Spleen (tissue), 11 donors: Measurements from ENCODE around the gene IL31RA. TPM values are rescaled to one million over a fixed set of nuclear protein-coding genes. Genes with fewer than 3 reads are reported as not detected.
A peak's percentile ranks its signal among the peaks of the same experiment; 100 is the strongest.
"Not testable (repeated sequence)": the region's sequence is repeated elsewhere in the genome, so short reads cannot be mapped to it uniquely, and the experiment has no call there.

ENCODE experiments used
- DNase-seq: peaks from one replicate; pipeline ENCODE4 v3.0.0-alpha.2; 2020
- H3K27ac ChIP-seq, 8 donors: fragments of 200-600 bp; sonication (generic) in 7 of 8; 1 replicate in 4 of 8; 2 replicates in 4 of 8; pipeline versions ENCODE4 v1.5.0 to v1.8.0; 2016 to 2021; ENCODE audit warnings: inconsistent platforms in 4 of 8, mild to moderate bottlenecking in 4 of 8, moderate library complexity in 1 of 8
- H3K27me3 ChIP-seq, 7 donors: fragments of 200-600 bp; sonication (generic) in 6 of 7; replicated peaks in 1 of 7; 1 replicate in 4 of 7; 2 replicates in 3 of 7; pipeline versions ENCODE4 v1.5.0 to v1.8.0; 2016 to 2021; ENCODE audit warnings: inconsistent platforms in 3 of 7, mild to moderate bottlenecking in 1 of 7
- H3K36me3 ChIP-seq, 6 donors: fragments of 200-600 bp; sonication (generic) in 5 of 6; 1 replicate in 4 of 6; 2 replicates in 2 of 6; pipeline versions ENCODE4 v1.5.0 to v1.8.0; 2016 to 2021; ENCODE audit warnings: inconsistent platforms in 2 of 6
- H3K4me1 ChIP-seq, 6 donors: fragments of 200-600 bp; sonication (generic) in 5 of 6; 1 replicate in 3 of 6; 2 replicates in 3 of 6; pipeline versions ENCODE4 v1.5.0 to v1.8.0; 2016 to 2021; ENCODE audit warnings: inconsistent platforms in 3 of 6
- H3K4me3 ChIP-seq, 8 donors: fragments of 200-600 bp; sonication (generic) in 7 of 8; 1 replicate in 4 of 8; 2 replicates in 4 of 8; pipeline versions ENCODE4 v1.5.0 to v1.8.0; 2016 to 2021; ENCODE audit warnings: inconsistent platforms in 4 of 8, mild to moderate bottlenecking in 4 of 8, moderate library complexity in 2 of 8
- H3K9me3 ChIP-seq, 8 donors: fragments of 200-600 bp; sonication (generic) in 7 of 8; 1 replicate in 4 of 8; 2 replicates in 4 of 8; pipeline versions ENCODE4 v1.5.0 to v1.8.0; 2016 to 2021; ENCODE audit warnings: inconsistent platforms in 4 of 8
- POLR2A ChIP-seq, 3 donors: fragments of 450-650 bp; IDR thresholded peaks; one replicate each; pipeline ENCODE4 v1.5.1; 2017; ENCODE audit warnings: antibody characterized with exemption in 3 of 3, mild to moderate bottlenecking in 1 of 3
- POLR2AphosphoS5 ChIP-seq, 3 donors: sonication (generic); formaldehyde crosslinking; IDR thresholded peaks; one replicate each; pipeline ENCODE4 v1.5.1; 2017; ENCODE audit warnings: antibody characterized with exemption in 3 of 3
- WGBS, 5 donors: extraction: QIAGEN DNeasy Blood & Tissue Kit in 3 of 5; methylation state at CpG; one replicate each; pipeline versions ENCODE4 v1.1.5 to v1.1.7; 2013 to 2018; 5-methylcytosine and 5-hydroxymethylcytosine counted together
- intact Hi-C: fragments of 100-400 bp; cut with DNase I; formaldehyde crosslinking; loops from one replicate; pipeline ENCODE4 v1.15.0; 2023; ENCODE audit warnings: low total_unique reads
- polyA plus RNA-seq, 3 donors: library from polyadenylated mRNA; stranded (reverse); fragments of 200-250 nt; gene quantifications; one replicate each; pipeline ENCODE4 v1.2.1, GENCODE V29; 2013
- total RNA-seq, 7 donors: library from RNA; depleted of rRNA in 3 of 7; stranded (reverse); fragments of >200 nt in 3 of 7; fragmentation: NEBNext Ultra II Directional in 4 of 7; extraction: Animal tissue kit (Norgen Biotek cat#: 25700) in 4 of 7; gene quantifications; one replicate each; pipeline versions ENCODE4 v1.1.0 to v1.2.1, GENCODE V29; 2016 to 2021
- TF ChIP-seq, protein P1 (sequence below), 11 experiments: fragments of 200-600 bp in 7 of 11; fragments of 450-650 bp in 4 of 11; sonication (generic) in 4 of 11; IDR thresholded peaks in 8 of 11; conservative IDR thresholded peaks in 3 of 11; 1 replicate in 7 of 11; 2 replicates in 4 of 11; pipeline versions ENCODE4 v1.4.0 to v1.8.0; 2016 to 2021; ENCODE audit warnings: antibody characterized with exemption in 11 of 11, inconsistent platforms in 4 of 11, mild to moderate bottlenecking in 1 of 11
- donor health status: healthy with polysubstance abuse.
- donor health status: DM: no; HTN: no; CAD: no; lungs with moderate emphysema.
- donor health status: DM: no; HTN: no; CAD: no.
- donor health status: Bipolar disorder and iron deficiency.
- donor health status: healthy.
- donor health status: DM: no; HTN: no; CAD: no.
- donor health status: DM: yes; HTN: yes; CAD: no.

The IL31RA gene
- total and polyA plus RNA-seq, 10 donors, result 0.02 to 0.20 (median 0.03) TPM; not detected in 7

DNA sequence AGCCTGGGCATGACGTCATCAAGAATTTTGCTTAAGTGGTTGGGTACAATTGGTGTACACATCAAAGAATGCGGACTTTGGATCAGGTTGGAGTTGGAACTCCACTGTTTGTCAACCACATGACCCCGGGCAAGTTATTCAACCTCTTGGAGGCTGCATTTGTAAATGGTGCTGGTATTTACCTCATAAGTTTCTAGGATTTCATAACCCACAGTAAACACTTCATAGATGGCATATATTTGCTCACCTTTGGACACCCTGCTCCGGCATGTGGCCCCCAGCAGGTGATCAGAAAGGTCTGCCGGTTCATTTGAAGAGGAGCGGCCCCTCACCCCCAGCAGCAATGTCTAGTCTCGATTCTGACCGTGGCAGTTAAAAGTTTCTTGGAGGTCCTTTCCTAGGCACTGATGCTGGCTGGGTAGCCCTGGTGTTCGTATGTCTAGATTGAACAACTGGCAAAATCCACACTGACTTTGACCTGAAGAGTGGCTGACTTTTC, 83.0 kb downstream of the IL31RA start:
- Histone ChIP-seq H3K4me3 (no peak overlapping the region), H3K9me3 (no peaks in the 10 kb centered on the region), H3K27me3 (no peaks in the 10 kb centered on the region), H3K27ac (no peak overlapping the region), H3K4me1 (no peaks in the 10 kb centered on the region), H3K36me3 (peaks cover 0 to 36% (median 1%) of the 10 kb centered on the region in 6 donors)
- TF ChIP-seq POLR2AphosphoS5 (IDR thresholded peaks at IDR 0.05) (no peak), POLR2A (IDR thresholded peaks at IDR 0.05) (no peak)
- TF ChIP-seq, protein P1, sequence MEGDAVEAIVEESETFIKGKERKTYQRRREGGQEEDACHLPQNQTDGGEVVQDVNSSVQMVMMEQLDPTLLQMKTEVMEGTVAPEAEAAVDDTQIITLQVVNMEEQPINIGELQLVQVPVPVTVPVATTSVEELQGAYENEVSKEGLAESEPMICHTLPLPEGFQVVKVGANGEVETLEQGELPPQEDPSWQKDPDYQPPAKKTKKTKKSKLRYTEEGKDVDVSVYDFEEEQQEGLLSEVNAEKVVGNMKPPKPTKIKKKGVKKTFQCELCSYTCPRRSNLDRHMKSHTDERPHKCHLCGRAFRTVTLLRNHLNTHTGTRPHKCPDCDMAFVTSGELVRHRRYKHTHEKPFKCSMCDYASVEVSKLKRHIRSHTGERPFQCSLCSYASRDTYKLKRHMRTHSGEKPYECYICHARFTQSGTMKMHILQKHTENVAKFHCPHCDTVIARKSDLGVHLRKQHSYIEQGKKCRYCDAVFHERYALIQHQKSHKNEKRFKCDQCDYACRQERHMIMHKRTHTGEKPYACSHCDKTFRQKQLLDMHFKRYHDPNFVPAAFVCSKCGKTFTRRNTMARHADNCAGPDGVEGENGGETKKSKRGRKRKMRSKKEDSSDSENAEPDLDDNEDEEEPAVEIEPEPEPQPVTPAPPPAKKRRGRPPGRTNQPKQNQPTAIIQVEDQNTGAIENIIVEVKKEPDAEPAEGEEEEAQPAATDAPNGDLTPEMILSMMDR (IDR thresholded peaks at IDR 0.05 in 8 of 11, conservative IDR thresholded peaks at IDR 0.05 in 3 of 11), result no peak
- no peak for DNase-seq
- WGBS, 5 donors, result 84 to 98% (median 90%) methylated on average over 9 of the region's 9 CpGs
- intact Hi-C loops, result loop anchor here (10.0 kb wide), 1 partner anchor 271 kb away; no protein-coding TSS in a partner anchor

DNA sequence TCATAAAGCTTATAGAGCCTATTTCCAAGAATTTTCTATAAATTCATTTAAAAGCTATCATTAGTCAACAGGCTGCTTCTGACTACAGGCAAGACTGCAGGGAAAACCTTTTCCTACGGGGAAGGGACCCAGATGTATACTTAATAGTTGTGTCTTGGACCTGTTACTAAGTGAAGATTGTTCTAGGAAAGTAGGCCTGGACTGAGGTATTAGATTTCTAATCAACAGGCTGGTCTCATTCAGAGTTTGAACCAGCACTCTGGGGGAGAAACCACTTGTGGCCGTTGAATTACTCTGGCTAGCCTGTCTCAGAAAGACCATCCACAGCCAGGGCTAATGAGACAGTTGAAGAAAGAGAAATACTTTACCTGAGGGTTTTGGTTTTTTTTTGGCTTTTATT, 83.6 kb downstream of the IL31RA start:
- intact Hi-C loops, result loop anchor here (10.0 kb wide), 1 partner anchor 270 kb away; no protein-coding TSS in a partner anchor
- 84 to 89% (median 85%) methylated on average over 2 of the region's 2 CpGs for WGBS, 5 donors
- no peaks in the 10 kb centered on the region for H3K9me3 ChIP-seq
- TF ChIP-seq POLR2A (IDR thresholded peaks at IDR 0.05) (no peak), POLR2AphosphoS5 (IDR thresholded peaks at IDR 0.05) (no peak)
- no peak overlapping the region for H3K4me3 ChIP-seq
- H3K4me1 ChIP-seq, result no peaks in the 10 kb centered on the region
- no peak overlapping the region for H3K27ac ChIP-seq
- peaks cover 0 to 42% (median 7%) of the 10 kb centered on the region in 6 donors for H3K36me3 ChIP-seq
- no peaks in the 10 kb centered on the region for H3K27me3 ChIP-seq
- DNase-seq, result no peak

DNA sequence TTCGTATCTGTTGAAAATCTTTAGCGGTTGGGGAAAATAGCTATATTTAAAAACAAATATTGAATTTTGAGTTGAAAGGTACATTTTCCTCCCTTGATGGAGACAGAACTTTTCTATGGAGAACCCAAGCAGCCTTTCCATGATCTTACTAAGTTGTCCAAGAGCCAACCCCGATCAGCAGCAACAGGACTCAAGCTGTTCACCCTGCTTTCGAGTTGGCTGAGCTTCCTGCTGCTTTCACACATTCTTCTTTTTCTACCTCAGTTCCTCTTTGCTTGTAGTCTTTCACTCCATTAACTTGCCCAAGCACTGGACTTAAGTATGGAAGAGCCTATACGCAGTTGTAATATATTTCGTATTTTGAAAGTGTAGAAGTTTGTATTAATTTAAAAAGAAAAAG, 84.2 kb downstream of the IL31RA start:
- Histone ChIP-seq H3K9me3 (no peaks in the 10 kb centered on the region), H3K27ac (no peak overlapping the region), H3K4me1 (no peaks in the 10 kb centered on the region), H3K27me3 (no peaks in the 10 kb centered on the region), H3K36me3 (peaks cover 0 to 47% (median 9%) of the 10 kb centered on the region in 6 donors), H3K4me3 (no peak overlapping the region)
- TF ChIP-seq POLR2AphosphoS5 (IDR thresholded peaks at IDR 0.05) (no peak), POLR2A (IDR thresholded peaks at IDR 0.05) (no peak)
- TF ChIP-seq, protein P1 (IDR thresholded peaks at IDR 0.05 in 8 of 11, conservative IDR thresholded peaks at IDR 0.05 in 3 of 11), result no peak
- intact Hi-C loops, result loop anchor here (10.0 kb wide), 1 partner anchor 269 kb away; no protein-coding TSS in a partner anchor
- WGBS, 5 donors, result 90 to 94% (median 92%) methylated on average over 6 of the region's 6 CpGs
- DNase-seq, result no peak

- 26 to 46% (median 31%) methylated on average over 3 of the region's 3 CpGs for WGBS, 5 donors
- intact Hi-C loops, result loop anchor here (10.0 kb wide), 1 partner anchor 269 kb away; no protein-coding TSS in a partner anchor
- no peaks in the 10 kb centered on the region for H3K9me3 ChIP-seq
- no peaks in the 10 kb centered on the region for H3K4me1 ChIP-seq
- no peak overlapping the region for H3K27ac ChIP-seq
- TF ChIP-seq, protein P1 (IDR thresholded peaks at IDR 0.05 in 8 of 11, conservative IDR thresholded peaks at IDR 0.05 in 3 of 11), result peak; percentile 73 to 92 (median 84)
- TF ChIP-seq POLR2AphosphoS5 (IDR thresholded peaks at IDR 0.05) (peak in 1 of 3 donors; percentile 53), POLR2A (IDR thresholded peaks at IDR 0.05) (no peak)
- no peak overlapping the region for H3K4me3 ChIP-seq
- peaks cover 0 to 55% (median 16%) of the 10 kb centered on the region in 6 donors for H3K36me3 ChIP-seq
- H3K27me3 ChIP-seq, result no peaks in the 10 kb centered on the region
- peak; percentile 91 for DNase-seq
Observed at GRCh38 chr5:55936100-55936693, 85.0 kb downstream of the IL31RA start.

DNA sequence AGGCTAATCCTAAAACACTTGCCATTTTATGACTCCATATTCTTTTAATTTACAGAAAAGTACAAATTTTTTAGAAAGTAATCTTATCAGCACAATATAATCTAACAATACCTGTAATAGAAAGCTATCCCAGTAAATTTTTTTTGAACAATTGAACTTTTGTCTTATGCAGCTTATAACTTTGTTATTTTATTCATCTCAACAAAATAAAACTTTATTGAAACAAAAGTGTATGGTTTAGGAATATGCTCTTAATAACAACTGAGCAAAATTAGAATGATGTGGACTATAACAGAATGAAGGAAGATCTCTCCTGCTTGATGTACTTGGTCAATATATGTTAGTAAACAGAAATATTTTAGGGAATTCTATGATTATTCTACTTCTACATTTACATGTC, 86.4 kb downstream of the IL31RA start:
- H3K27ac ChIP-seq, H3K9me3 ChIP-seq, H3K4me3 ChIP-seq, H3K27me3 ChIP-seq, H3K4me1 ChIP-seq, DNase-seq: not testable (repeated sequence)
- intact Hi-C loops, result loop anchor here (10.0 kb wide), 1 partner anchor 267 kb away; no protein-coding TSS in a partner anchor
- H3K36me3 ChIP-seq, result peaks cover 0 to 69% (median 23%) of the 10 kb centered on the region in 6 donors

GRCh38 chr5:55941154-55941553, 90.0 kb downstream of the IL31RA start:
- WGBS, 5 donors, result 92 to 96% (median 93%) methylated on average over 4 of the region's 4 CpGs
- H3K27me3 ChIP-seq, H3K4me3 ChIP-seq, intact Hi-C loops, H3K9me3 ChIP-seq, H3K27ac ChIP-seq, DNase-seq, H3K4me1 ChIP-seq: not testable (repeated sequence)
- peaks cover 0 to 92% (median 33%) of the 10 kb centered on the region in 6 donors for H3K36me3 ChIP-seq
